Esophagus squamous epithelium (tissue), 4 donors: ENCODE measurements around the gene ARHGAP8.

Source experiments
- POLR2A ChIP-seq, 4 donors: fragments of 450-650 bp; IDR thresholded peaks; one replicate each; pipeline ENCODE4 v1.6.1; 2017; ENCODE audit warnings: antibody characterized with exemption in 4 of 4, mild to moderate bottlenecking in 4 of 4, moderate library complexity in 3 of 4
- TF ChIP-seq, protein P1 (sequence below), 6 experiments: fragments of 450-650 bp in 4 of 6; fragments of 200-600 bp in 2 of 6; sonication (generic) in 2 of 6; IDR thresholded peaks; one replicate each; pipeline ENCODE4 v1.5.1; 2016 to 2019; ENCODE audit warnings: antibody characterized with exemption in 6 of 6, mild to moderate bottlenecking in 4 of 6, moderate library complexity in 4 of 6

DNA sequence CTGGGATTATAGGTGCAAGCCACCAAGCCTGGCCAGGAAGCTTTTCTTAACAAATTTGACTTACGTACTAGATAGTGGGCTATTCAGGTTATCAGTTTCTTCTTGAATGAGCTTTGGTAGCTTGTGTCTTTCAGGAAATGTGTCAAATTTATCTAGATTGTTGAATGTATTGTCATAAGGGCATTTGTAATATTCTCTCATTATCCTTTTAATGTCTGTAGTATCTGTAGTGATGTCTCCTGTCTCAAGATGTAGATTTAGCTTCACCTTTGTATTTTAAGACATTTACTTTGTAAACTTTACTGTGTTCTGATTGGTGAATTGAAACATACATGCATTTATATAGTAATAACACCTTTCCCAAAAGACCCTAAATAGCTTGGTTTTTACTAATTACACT, 20.7 kb downstream of the ARHGAP8 start:
- no peak for TF ChIP-seq POLR2A (IDR thresholded peaks at IDR 0.05)
- TF ChIP-seq, protein P1, sequence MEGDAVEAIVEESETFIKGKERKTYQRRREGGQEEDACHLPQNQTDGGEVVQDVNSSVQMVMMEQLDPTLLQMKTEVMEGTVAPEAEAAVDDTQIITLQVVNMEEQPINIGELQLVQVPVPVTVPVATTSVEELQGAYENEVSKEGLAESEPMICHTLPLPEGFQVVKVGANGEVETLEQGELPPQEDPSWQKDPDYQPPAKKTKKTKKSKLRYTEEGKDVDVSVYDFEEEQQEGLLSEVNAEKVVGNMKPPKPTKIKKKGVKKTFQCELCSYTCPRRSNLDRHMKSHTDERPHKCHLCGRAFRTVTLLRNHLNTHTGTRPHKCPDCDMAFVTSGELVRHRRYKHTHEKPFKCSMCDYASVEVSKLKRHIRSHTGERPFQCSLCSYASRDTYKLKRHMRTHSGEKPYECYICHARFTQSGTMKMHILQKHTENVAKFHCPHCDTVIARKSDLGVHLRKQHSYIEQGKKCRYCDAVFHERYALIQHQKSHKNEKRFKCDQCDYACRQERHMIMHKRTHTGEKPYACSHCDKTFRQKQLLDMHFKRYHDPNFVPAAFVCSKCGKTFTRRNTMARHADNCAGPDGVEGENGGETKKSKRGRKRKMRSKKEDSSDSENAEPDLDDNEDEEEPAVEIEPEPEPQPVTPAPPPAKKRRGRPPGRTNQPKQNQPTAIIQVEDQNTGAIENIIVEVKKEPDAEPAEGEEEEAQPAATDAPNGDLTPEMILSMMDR (IDR thresholded peaks at IDR 0.05), result no peak
